Transverse colon (tissue), 4 donors: ENCODE measurements around the gene KCNE1. TPM values are rescaled to one million over a fixed set of nuclear protein-coding genes. Genes with fewer than 3 reads are reported as not detected.
A peak's percentile ranks its signal among the peaks of the same experiment; 100 is the strongest.

Experiments used
- DNase-seq: peaks from one replicate; pipeline ENCODE4 v3.0.0-alpha.2; 2019
- H3K27ac ChIP-seq, 4 donors: fragments of 200-600 bp; sonication (generic); 2 replicates each; pipeline ENCODE4 v1.5.1; 2016 to 2018; ENCODE audit warnings: inconsistent platforms in 4 of 4
- H3K27me3 ChIP-seq: fragments of 200-600 bp; sonication (generic); 2 replicates; pipeline ENCODE4 v1.5.1; 2017; ENCODE audit warnings: inconsistent platforms
- H3K36me3 ChIP-seq, 4 donors: fragments of 200-600 bp; sonication (generic); 2 replicates each; pipeline ENCODE4 v1.5.1; 2017 to 2019; ENCODE audit warnings: inconsistent platforms in 4 of 4
- H3K4me1 ChIP-seq, 4 donors: fragments of 200-600 bp; sonication (generic); 2 replicates each; pipeline ENCODE4 v1.5.1; 2017 to 2020; ENCODE audit warnings: inconsistent platforms in 4 of 4
- H3K4me3 ChIP-seq, 4 donors: fragments of 200-600 bp; sonication (generic); 1 replicate in 1 of 4; 2 replicates in 3 of 4; pipeline versions ENCODE4 v1.5.1 to v1.6.1; 2017 to 2019; ENCODE audit warnings: inconsistent platforms in 4 of 4
- H3K9me3 ChIP-seq, 2 donors: fragments of 200-600 bp; sonication (generic); 2 replicates each; pipeline ENCODE4 v1.5.1; 2017 to 2019; ENCODE audit warnings: inconsistent platforms in 2 of 2
- CTCF ChIP-seq, 5 experiments: fragments of 200-600 bp in 3 of 5; fragments of 450-650 bp in 2 of 5; sonication (generic) in 3 of 5; IDR thresholded peaks; 1 replicate in 2 of 5; 2 replicates in 3 of 5; pipeline ENCODE4 v1.5.1; 2016 to 2017; ENCODE audit warnings: antibody characterized with exemption in 5 of 5, inconsistent platforms in 3 of 5, mild to moderate bottlenecking in 2 of 5, moderate library complexity in 1 of 5
- EP300 ChIP-seq: sonication (generic); formaldehyde crosslinking; IDR thresholded peaks from one replicate; pipeline ENCODE4 v1.6.1; 2017; ENCODE audit warnings: antibody characterized with exemption, low read depth
- POLR2A ChIP-seq: fragments of 450-650 bp; IDR thresholded peaks from one replicate; pipeline ENCODE4 v1.6.1; 2016; ENCODE audit warnings: antibody characterized with exemption, mild to moderate bottlenecking, moderate library complexity
- POLR2AphosphoS5 ChIP-seq, 3 donors: sonication (generic); formaldehyde crosslinking; IDR thresholded peaks; one replicate each; pipeline ENCODE4 v1.6.1; 2016; ENCODE audit warnings: antibody characterized with exemption in 3 of 3
- WGBS, 2 donors: methylation state at CpG; one replicate each; pipeline ENCODE4 v1.1.5; 2018; ENCODE audit warnings: low coverage in 1 of 2; 5-methylcytosine and 5-hydroxymethylcytosine counted together
- in situ Hi-C, 4 donors: fragments of 200-750 bp; cut with MboI; loops; one replicate each; pipeline versions ENCODE4 v1.15.0 to v1.15.1; 2017; ENCODE audit warnings: low sequenced_read_pairs in 3 of 4, low pct_ligation_motif_present in 1 of 4, low pct_unique_long_range_greater_than_20kb in 1 of 4
- intact Hi-C: fragments of 100-400 bp; cut with DNase I; formaldehyde crosslinking; loops from one replicate; pipeline ENCODE4 v1.15.1; 2023; ENCODE audit warnings: low total_unique reads
- total RNA-seq, 4 donors: library from RNA; depleted of rRNA; stranded (reverse); fragments of >200 nt; gene quantifications; one replicate each; pipeline ENCODE4 v1.1.0, GENCODE V29; 2016

Gene KCNE1
- total RNA-seq, 4 donors from 2014 or later, result 1.5 to 2.6 (median 2.4) TPM; not detected in 1

GRCh38 chr21:34535886-34536285 lies 23.9 kb upstream of the KCNE1 start:
- no peak overlapping the region for H3K27ac ChIP-seq
- H3K4me3 ChIP-seq, result no peak overlapping the region
- intact Hi-C loops (no loop called here), in situ Hi-C loops (no loop called here)
- H3K9me3 ChIP-seq, result no peaks in the 10 kb centered on the region
- DNase-seq, result no peak
- TF ChIP-seq POLR2A, result no peak
- TF ChIP-seq POLR2AphosphoS5 (IDR thresholded peaks at IDR 0.05), result no peak
- TF ChIP-seq EP300, result no peak
- 93 to 100% methylated on average over 3 of the region's 3 CpGs for WGBS, 2 donors
- H3K4me1 ChIP-seq, result no peaks in the 10 kb centered on the region
- no peaks in the 10 kb centered on the region for H3K36me3 ChIP-seq
- no peaks in the 10 kb centered on the region for H3K27me3 ChIP-seq

GRCh38 chr21:34534522-34534921 lies 22.5 kb upstream of the KCNE1 start:
- intact Hi-C loops (no loop called here), in situ Hi-C loops (no loop called here)
- no peak overlapping the region for H3K4me3 ChIP-seq
- WGBS, 2 donors, result 60 to 72% methylated on average over 1 to 4 of the region's 4 CpGs
- H3K9me3 ChIP-seq, result no peaks in the 10 kb centered on the region
- TF ChIP-seq EP300 (no peak), CTCF (IDR thresholded peaks at IDR 0.05) (no peak), POLR2AphosphoS5 (IDR thresholded peaks at IDR 0.05) (no peak), POLR2A (no peak)
- DNase-seq, result no peak
- no peak overlapping the region for H3K27ac ChIP-seq
- no peaks in the 10 kb centered on the region for H3K36me3 ChIP-seq
- H3K27me3 ChIP-seq, result no peaks in the 10 kb centered on the region
- no peaks in the 10 kb centered on the region for H3K4me1 ChIP-seq

- no peak overlapping the region for H3K27ac ChIP-seq
- no peak overlapping the region for H3K4me3 ChIP-seq
- intact Hi-C loops, result no loop called here
- no peaks in the 10 kb centered on the region for H3K36me3 ChIP-seq
- in situ Hi-C loops, result no loop called here
- no peak for TF ChIP-seq POLR2A
- no peak for TF ChIP-seq CTCF (IDR thresholded peaks at IDR 0.05)
- TF ChIP-seq POLR2AphosphoS5 (IDR thresholded peaks at IDR 0.05), result no peak
- TF ChIP-seq EP300, result no peak
- WGBS, 2 donors, result 73 to 96% methylated on average over 3 of the region's 3 CpGs
- no peaks in the 10 kb centered on the region for H3K9me3 ChIP-seq
- no peaks in the 10 kb centered on the region for H3K4me1 ChIP-seq
- no peak for DNase-seq
- H3K27me3 ChIP-seq, result no peaks in the 10 kb centered on the region
Measured at GRCh38 chr21:34533938-34534337, 21.9 kb upstream of the KCNE1 start.

GRCh38 chr21:34531399-34531798 lies 19.4 kb upstream of the KCNE1 start:
- intact Hi-C loops, result no loop called here
- H3K4me3 ChIP-seq, result no peak overlapping the region
- no peak for DNase-seq
- peaks cover 3 to 21% (median 7%) of the 10 kb centered on the region in 4 donors for H3K4me1 ChIP-seq
- no peak overlapping the region for H3K27ac ChIP-seq
- no peak for TF ChIP-seq POLR2A
- no peak for TF ChIP-seq EP300
- no peak for TF ChIP-seq POLR2AphosphoS5 (IDR thresholded peaks at IDR 0.05)
- TF ChIP-seq CTCF (IDR thresholded peaks at IDR 0.05), result no peak
- in situ Hi-C loops, result no loop called here
- no peaks in the 10 kb centered on the region for H3K27me3 ChIP-seq
- no peaks in the 10 kb centered on the region for H3K9me3 ChIP-seq
- H3K36me3 ChIP-seq, result no peaks in the 10 kb centered on the region
- WGBS, 2 donors, result 93% methylated on average over 6 of the region's 6 CpGs; no CpG with 5 or more reads in 1 of the 2 donors

- in situ Hi-C loops, result no loop called here
- Histone ChIP-seq H3K27me3 (no peaks in the 10 kb centered on the region), H3K36me3 (no peaks in the 10 kb centered on the region), H3K9me3 (no peaks in the 10 kb centered on the region), H3K4me3 (no peak overlapping the region), H3K27ac (peak overlapping the region in 1 of 4 donors; percentile 38), H3K4me1 (peaks cover 8 to 30% (median 17%) of the 10 kb centered on the region in 4 donors)
- no peak for DNase-seq
- TF ChIP-seq CTCF (IDR thresholded peaks at IDR 0.05) (no peak), POLR2A (no peak), EP300 (no peak), POLR2AphosphoS5 (IDR thresholded peaks at IDR 0.05) (no peak)
- intact Hi-C loops, result no loop called here
Measured at GRCh38 chr21:34530261-34530660, 18.3 kb upstream of the KCNE1 start.
